MM.1S (cell line): Measurements from ENCODE around the gene PRKD1.

Experiments
- DNase-seq: peaks from one replicate; pipeline ENCODE4 v3.0.0-alpha.2; 2015
- H2AFZ ChIP-seq: fragments of 300-600 bp; sonication (generic); 2 replicates; pipeline ENCODE4 v1.6.0; 2016; ENCODE audit warnings: antibody characterized with exemption, low read length
- H3F3A ChIP-seq: fragments of 300-600 bp; sonication (generic); 2 replicates; pipeline ENCODE4 v1.6.1; 2016; ENCODE audit warnings: mild to moderate bottlenecking, antibody characterized with exemption, low read length, moderate library complexity, mixed read lengths; ENCODE audit not compliant: insufficient read depth
- H3K27ac ChIP-seq: fragments of 300-600 bp; sonication (generic); 2 replicates; pipeline ENCODE4 v1.5.1; 2016; ENCODE audit warnings: mild to moderate bottlenecking, low read length
- H3K27me3 ChIP-seq: fragments of 300-600 bp; sonication (generic); replicated peaks from 2 replicates; pipeline ENCODE4 v1.6.0; 2016; ENCODE audit warnings: low read length; ENCODE audit not compliant: insufficient read depth
- H3K36me3 ChIP-seq: fragments of 300-600 bp; sonication (generic); replicated peaks from 2 replicates; pipeline ENCODE4 v1.6.1; 2016; ENCODE audit warnings: mild to moderate bottlenecking, low read length, mixed read lengths; ENCODE audit not compliant: insufficient read depth
- H3K4me1 ChIP-seq: fragments of 300-600 bp; sonication (generic); 2 replicates; pipeline ENCODE4 v1.6.1; 2016; ENCODE audit warnings: low read length, mixed read lengths
- H3K4me2 ChIP-seq: fragments of 300-600 bp; sonication (generic); 2 replicates; pipeline ENCODE4 v1.6.0; 2016; ENCODE audit warnings: low read depth, low read length
- H3K4me3 ChIP-seq: fragments of 300-600 bp; sonication (generic); 2 replicates; pipeline ENCODE4 v1.5.1; 2016; ENCODE audit warnings: low read length, mixed read lengths
- H3K79me2 ChIP-seq: fragments of 300-600 bp; sonication (generic); 2 replicates; pipeline ENCODE4 v1.6.1; 2016; ENCODE audit warnings: mixed run types, low read length, mixed read lengths
- H3K9ac ChIP-seq: fragments of 300-600 bp; sonication (generic); 2 replicates; pipeline ENCODE4 v1.6.1; 2016; ENCODE audit warnings: low read length, mixed read lengths
- H3K9me2 ChIP-seq: fragments of 300-600 bp; sonication (generic); replicated peaks from 2 replicates; pipeline ENCODE4 v1.6.1; 2016; ENCODE audit warnings: mild to moderate bottlenecking, low read length, mixed read lengths; ENCODE audit not compliant: insufficient read depth
- H3K9me3 ChIP-seq: fragments of 300-600 bp; sonication (generic); replicated peaks from 2 replicates; pipeline ENCODE4 v1.6.1; 2016; ENCODE audit warnings: mild to moderate bottlenecking, low read length, mixed read lengths; ENCODE audit not compliant: insufficient read depth
- H4K20me1 ChIP-seq: fragments of 300-600 bp; sonication (generic); 2 replicates; pipeline ENCODE4 v1.6.1; 2016; ENCODE audit warnings: mild to moderate bottlenecking, low read length, moderate library complexity, mixed read lengths; ENCODE audit not compliant: insufficient read depth
- CTCF ChIP-seq: fragments of 300-600 bp; sonication (generic); IDR thresholded peaks from 2 replicates; pipeline ENCODE4 v1.5.1; 2016; ENCODE audit warnings: antibody characterized with exemption, low read length, mixed read lengths
- EZH2 ChIP-seq: fragments of 300-600 bp; sonication (generic); optimal IDR thresholded peaks from 2 replicates; pipeline ENCODE3; 2017; ENCODE audit warnings: low read depth, mild to moderate bottlenecking, antibody characterized with exemption, low read length, mixed read lengths
- EZH2phosphoT487 ChIP-seq: fragments of 300-600 bp; sonication (generic); IDR thresholded peaks from 2 replicates; pipeline ENCODE4 v1.6.1; 2018; ENCODE audit warnings: antibody characterized with exemption, low read length

Gene PRKD1

DNA sequence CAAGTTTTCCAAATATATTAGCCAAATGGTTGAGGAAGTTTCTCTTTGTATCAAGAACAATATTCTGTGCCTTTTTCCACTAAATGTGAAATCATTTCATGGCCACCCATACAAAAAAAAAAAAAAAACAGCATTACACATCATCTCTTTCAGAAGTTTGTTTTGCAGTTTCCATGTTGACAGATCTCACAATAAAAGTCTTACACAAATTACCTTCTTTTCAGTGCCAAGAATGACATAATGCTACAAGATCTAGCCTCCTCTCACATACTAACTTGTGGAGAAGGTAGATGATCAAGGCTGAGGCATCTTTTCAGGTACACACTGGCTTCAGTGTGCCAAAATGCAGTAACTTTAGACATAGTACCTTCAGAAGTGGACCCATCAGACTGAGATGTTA is 35.3 kb downstream of the PRKD1 start:
- H3K4me3 ChIP-seq: no peak overlapping the region
- TF ChIP-seq CTCF: no peak
- H3F3A ChIP-seq: no peaks in the 10 kb centered on the region
- no peaks in the 10 kb centered on the region for H3K79me2 ChIP-seq
- no peaks in the 10 kb centered on the region for H3K9me3 ChIP-seq
- H3K27me3 ChIP-seq: no peaks in the 10 kb centered on the region
- H3K9me2 ChIP-seq: no peaks in the 10 kb centered on the region
- no peaks in the 10 kb centered on the region for H3K36me3 ChIP-seq
- H4K20me1 ChIP-seq: no peaks in the 10 kb centered on the region
- no peak overlapping the region for H3K9ac ChIP-seq
- H3K4me2 ChIP-seq: no peak overlapping the region
- H2AFZ ChIP-seq: no peak overlapping the region
- H3K4me1 ChIP-seq: no peaks in the 10 kb centered on the region
- no peak for DNase-seq
- no peak overlapping the region for H3K27ac ChIP-seq

DNA sequence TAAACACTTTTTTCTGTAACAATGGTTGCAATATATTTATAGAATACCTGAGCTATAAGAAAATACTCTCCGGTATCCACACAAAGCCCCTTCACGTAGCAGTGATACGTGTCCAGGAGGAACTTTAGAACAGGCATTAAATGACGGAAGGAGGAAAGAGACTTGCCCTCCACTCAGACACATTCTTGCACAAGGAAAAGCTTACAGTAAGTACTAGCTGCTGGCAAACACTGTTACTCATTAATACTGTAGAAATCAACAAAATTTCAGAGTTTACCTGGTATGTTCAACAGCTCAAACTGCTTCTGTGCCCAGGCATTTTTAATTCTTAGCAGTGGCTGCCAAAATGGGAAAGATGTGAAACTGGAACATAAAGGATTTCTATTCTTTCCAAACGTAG is 41.7 kb downstream of the PRKD1 start:
- no peak for DNase-seq
- H3K9me3 ChIP-seq: no peaks in the 10 kb centered on the region
- no peak overlapping the region for H3K4me3 ChIP-seq
- no peak overlapping the region for H3K4me2 ChIP-seq
- no peaks in the 10 kb centered on the region for H3K79me2 ChIP-seq
- H3K4me1 ChIP-seq: no peaks in the 10 kb centered on the region
- no peak for TF ChIP-seq EZH2
- no peak for TF ChIP-seq CTCF
- no peak for TF ChIP-seq EZH2phosphoT487
- H3K9me2 ChIP-seq: no peaks in the 10 kb centered on the region
- H3K27ac ChIP-seq: no peak overlapping the region
- H3F3A ChIP-seq: no peaks in the 10 kb centered on the region
- H3K9ac ChIP-seq: no peak overlapping the region
- no peaks in the 10 kb centered on the region for H4K20me1 ChIP-seq
- no peaks in the 10 kb centered on the region for H3K36me3 ChIP-seq
- no peak overlapping the region for H2AFZ ChIP-seq
- H3K27me3 ChIP-seq: no peaks in the 10 kb centered on the region

GRCh38 chr14:29868000-29868399 is 59.6 kb downstream of the PRKD1 start:
- Histone ChIP-seq H3K4me3 (no peak overlapping the region), H3K4me1 (no peaks in the 10 kb centered on the region), H3K9ac (no peak overlapping the region), H4K20me1 (no peaks in the 10 kb centered on the region), H3K27me3 (no peaks in the 10 kb centered on the region), H3K36me3 (no peaks in the 10 kb centered on the region), H3K9me2 (no peaks in the 10 kb centered on the region), H3K79me2 (no peaks in the 10 kb centered on the region), H3K4me2 (no peak overlapping the region), H3F3A (no peaks in the 10 kb centered on the region), H2AFZ (no peak overlapping the region), H3K27ac (no peak overlapping the region), H3K9me3 (no peaks in the 10 kb centered on the region)
- TF ChIP-seq EZH2 (no peak), EZH2phosphoT487 (no peak), CTCF (no peak)
- DNase-seq: no peak

DNA sequence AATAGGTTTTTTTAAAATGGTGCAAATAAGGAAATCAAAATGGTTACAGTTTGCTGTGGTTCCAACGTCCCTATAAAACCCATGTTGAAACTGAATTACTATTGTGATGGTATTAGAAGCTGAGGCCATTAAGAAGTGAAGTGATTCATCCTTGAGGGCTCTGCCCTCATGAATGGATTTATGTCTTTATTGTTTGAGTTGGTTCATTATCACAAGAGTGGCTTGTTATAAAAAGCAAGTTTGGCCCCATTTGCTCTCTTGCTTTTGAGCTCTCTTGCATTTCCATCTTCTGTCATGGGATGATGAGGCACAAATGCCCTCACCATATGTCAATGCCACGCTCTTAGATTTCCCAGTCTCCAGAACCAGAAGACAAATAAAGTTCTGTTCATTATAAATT is 62.3 kb downstream of the PRKD1 start:
- H3K9ac ChIP-seq: no peak overlapping the region
- H2AFZ ChIP-seq: no peak overlapping the region
- H3K27ac ChIP-seq: no peak overlapping the region
- H3K4me3 ChIP-seq: no peak overlapping the region
- no peaks in the 10 kb centered on the region for H3K9me2 ChIP-seq
- no peaks in the 10 kb centered on the region for H3F3A ChIP-seq
- H3K36me3 ChIP-seq: no peaks in the 10 kb centered on the region
- H4K20me1 ChIP-seq: no peaks in the 10 kb centered on the region
- H3K27me3 ChIP-seq: no peaks in the 10 kb centered on the region
- no peaks in the 10 kb centered on the region for H3K4me1 ChIP-seq
- no peak for DNase-seq
- TF ChIP-seq EZH2 (no peak), CTCF (no peak), EZH2phosphoT487 (no peak)
- H3K9me3 ChIP-seq: no peaks in the 10 kb centered on the region
- no peaks in the 10 kb centered on the region for H3K79me2 ChIP-seq
- H3K4me2 ChIP-seq: no peak overlapping the region
